OCI-LY7 (cell line): Measurements from ENCODE around the gene C14orf132.

Experiments used
- CTCF ChIP-seq: fragments of 200-600 bp; sonication (generic); conservative IDR thresholded peaks from 2 replicates; pipeline ENCODE4 v1.5.1; 2014; ENCODE audit warnings: mild to moderate bottlenecking, antibody characterized with exemption, low read length, moderate library complexity, mixed read lengths
- EZH2phosphoT487 ChIP-seq: fragments of 200-600 bp; sonication (generic); IDR thresholded peaks from 2 replicates; pipeline ENCODE4 v1.6.1; 2018; ENCODE audit warnings: low read depth, borderline replicate concordance, mild to moderate bottlenecking, mixed run types, antibody characterized with exemption, low read length, moderate library complexity, mixed read lengths

GRCh38 chr14:96081224-96081623, 42.1 kb downstream of the C14orf132 start:
- TF ChIP-seq CTCF (no peak), EZH2phosphoT487 (no peak)
